HEK293T (cell line): Measurements from ENCODE around the gene HOXB6.

Experiments
- CTCF ChIA-PET: fragments of 350-600 bp; formaldehyde crosslinking; extraction: SDS; loops from one replicate; lab custom pipeline; 2021; ENCODE audit warnings: antibody characterized with exemption, inconsistent platforms; lab: Yijun Ruan, JAX
- POLR2A ChIA-PET: fragments of 350-600 bp; formaldehyde crosslinking; extraction: SDS; loops from one replicate; lab custom pipeline; 2020; ENCODE audit warnings: antibody characterized with exemption, inconsistent platforms; lab: Yijun Ruan, JAX
- DNase-seq: peaks from one replicate; pipeline ENCODE4 v3.0.0; 2012; ENCODE audit warnings: mixed read lengths; ENCODE audit errors: extremely low spot score
- ARNT ChIP-seq: fragments of 450-650 bp; IDR thresholded peaks from 2 replicates; pipeline ENCODE4 v1.6.1; 2017; ENCODE audit warnings: mild to moderate bottlenecking
- BHLHE40 ChIP-seq: fragments of 450-650 bp; IDR thresholded peaks from 2 replicates; pipeline ENCODE4 v1.6.1; 2016; ENCODE audit warnings: mild to moderate bottlenecking, moderate library complexity, borderline replicate concordance
- CTBP1 ChIP-seq: fragments of 450-650 bp; IDR thresholded peaks from 2 replicates; pipeline ENCODE4 v1.6.1; 2016; ENCODE audit warnings: borderline replicate concordance
- ELF4 ChIP-seq: fragments of 450-650 bp; IDR thresholded peaks from 2 replicates; pipeline ENCODE4 v1.6.1; 2017; ENCODE audit warnings: antibody characterized with exemption
- FOXA1 ChIP-seq: fragments of 450-650 bp; IDR thresholded peaks from 2 replicates; pipeline ENCODE4 v1.6.1; 2016; ENCODE audit warnings: mild to moderate bottlenecking
- FOXK2 ChIP-seq: fragments of 450-650 bp; IDR thresholded peaks from 2 replicates; pipeline ENCODE4 v1.6.1; 2016; ENCODE audit warnings: mild to moderate bottlenecking
- FOXM1 ChIP-seq: fragments of 450-650 bp; IDR thresholded peaks from 2 replicates; pipeline ENCODE4 v1.6.1; 2017; ENCODE audit warnings: mild to moderate bottlenecking, borderline replicate concordance
- HDGF ChIP-seq: fragments of 450-650 bp; IDR thresholded peaks from 2 replicates; pipeline ENCODE4 v1.6.1; 2017; ENCODE audit warnings: antibody characterized with exemption, borderline replicate concordance
- L3MBTL2 ChIP-seq: fragments of 450-650 bp; conservative IDR thresholded peaks from 2 replicates; pipeline ENCODE4 v1.6.1; 2016; ENCODE audit warnings: mild to moderate bottlenecking
- LEF1 ChIP-seq: fragments of 450-650 bp; IDR thresholded peaks from 2 replicates; pipeline ENCODE4 v1.6.1; 2017; ENCODE audit warnings: mild to moderate bottlenecking, borderline replicate concordance
- NFRKB ChIP-seq: fragments of 450-650 bp; IDR thresholded peaks from 2 replicates; pipeline ENCODE4 v1.6.1; 2016; ENCODE audit warnings: mild to moderate bottlenecking, moderate library complexity
- SP1 ChIP-seq: fragments of 450-650 bp; IDR thresholded peaks from 2 replicates; pipeline ENCODE4 v1.6.1; 2017
- SUZ12 ChIP-seq: fragments of 450-650 bp; IDR thresholded peaks from 2 replicates; pipeline ENCODE4 v1.6.1; 2016; ENCODE audit warnings: mild to moderate bottlenecking
- TARDBP ChIP-seq: fragments of 450-650 bp; IDR thresholded peaks from 2 replicates; pipeline ENCODE4 v1.6.1; 2016
- ZNF384 ChIP-seq: fragments of 450-650 bp; IDR thresholded peaks from 2 replicates; pipeline ENCODE4 v1.6.1; 2016
- TF ChIP-seq, protein P1 (sequence below): fragments of 450-650 bp; IDR thresholded peaks from 2 replicates; pipeline ENCODE4 v1.6.1; 2016

HOXB6 gene

DNA sequence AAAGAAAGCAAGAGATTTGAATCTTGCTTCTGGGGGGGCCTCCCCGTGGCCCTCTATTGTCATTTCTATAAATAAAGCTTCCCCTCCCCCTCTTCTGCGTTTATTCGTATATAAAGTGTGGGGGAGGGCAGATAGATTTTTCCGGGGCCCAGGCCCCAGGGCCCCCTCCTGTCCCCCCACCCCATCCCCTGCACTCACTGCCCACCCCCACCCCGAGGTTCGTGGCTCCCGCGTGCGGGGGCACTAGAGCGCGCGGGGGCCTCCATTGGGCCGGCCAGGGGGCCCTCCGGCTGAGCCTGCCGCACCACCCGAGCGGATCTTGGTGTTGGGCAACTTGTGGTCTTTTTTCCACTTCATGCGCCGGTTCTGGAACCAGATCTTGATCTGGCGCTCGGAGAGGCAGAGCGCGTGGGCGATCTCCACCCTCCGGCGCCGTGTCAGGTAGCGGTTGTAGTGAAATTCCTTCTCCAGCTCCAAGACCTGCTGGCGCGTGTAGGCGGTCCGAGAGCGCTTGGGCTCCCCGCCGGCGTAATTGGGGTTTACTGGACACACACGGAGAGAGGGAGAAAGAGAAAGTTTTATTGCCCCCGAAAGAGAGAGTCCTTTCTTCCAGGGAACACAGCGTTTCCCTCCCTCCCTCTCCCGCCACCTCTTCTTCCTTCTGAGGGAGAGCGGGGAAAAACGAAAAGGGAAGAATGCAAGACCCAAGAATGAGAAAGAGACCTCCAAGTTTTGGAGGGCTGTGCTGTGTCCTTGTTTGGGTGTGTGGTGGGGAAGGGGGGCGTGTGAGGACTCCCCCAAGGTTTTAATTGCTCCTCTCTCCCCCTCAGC lies 28.1 kb downstream of the HOXB6 start:
- POLR2A ChIA-PET = interaction anchor here (0.6 to 3.4 kb wide), 5 partner anchors 10 to 38 kb away, joined by 3 to 19 read pairs (median 4); partner anchors contain the start of genes HOXB3 and HOXB8
- CTCF ChIA-PET = no interaction called here
- no peak for DNase-seq
- TF ChIP-seq TARDBP (no peak), CTBP1 (peak; percentile 78; the same call in 1 of the 2 replicates)

DNA sequence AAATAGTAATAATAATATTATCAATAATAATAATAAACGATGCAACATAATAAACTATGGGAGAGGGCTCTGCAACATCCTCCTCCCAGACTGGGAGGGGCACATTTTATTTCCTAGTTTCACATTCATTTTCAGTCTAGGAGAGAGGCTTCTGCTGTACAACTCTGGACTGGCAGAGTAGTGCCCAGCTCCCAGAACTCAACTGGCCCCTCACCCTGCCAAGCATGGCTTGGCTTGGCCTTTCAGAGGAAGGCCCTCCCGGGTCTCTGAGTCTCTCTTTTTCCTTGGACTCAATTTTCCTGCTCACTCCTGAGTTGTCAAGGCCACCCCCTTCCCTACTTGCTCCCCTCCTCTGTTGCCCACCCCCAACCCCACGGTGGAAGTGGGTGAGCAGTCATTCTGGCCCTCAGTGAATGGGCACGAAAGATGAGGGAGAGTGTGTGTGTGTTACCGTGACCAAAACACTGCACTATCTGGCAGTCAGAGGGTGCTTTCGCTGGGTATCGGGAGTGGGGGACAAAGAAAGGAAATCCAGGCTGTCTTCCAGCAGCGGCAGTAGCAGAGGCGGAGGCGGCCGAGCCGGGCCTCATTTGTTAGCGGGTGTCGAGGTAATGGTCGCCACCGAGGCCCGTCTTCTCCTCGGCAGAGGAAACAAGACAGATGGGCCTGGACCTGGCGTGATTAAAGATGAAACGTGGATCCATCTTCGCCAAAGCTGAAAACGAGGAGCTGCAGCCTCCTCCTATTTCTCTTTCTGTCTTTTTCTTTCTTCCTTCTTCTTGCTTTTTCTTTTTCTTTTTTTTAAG lies 28.9 kb downstream of the HOXB6 start:
- TF ChIP-seq ARNT (no peak), ZNF384 (no peak), LEF1 (no peak), SUZ12 (no peak), NFRKB (no peak), HDGF (no peak), ELF4 (no peak), L3MBTL2 (no peak), FOXM1 (no peak), CTBP1 (no peak), BHLHE40 (no peak), TARDBP (no peak), FOXA1 (no peak), SP1 (no peak), FOXK2 (no peak)
- TF ChIP-seq, protein P1, sequence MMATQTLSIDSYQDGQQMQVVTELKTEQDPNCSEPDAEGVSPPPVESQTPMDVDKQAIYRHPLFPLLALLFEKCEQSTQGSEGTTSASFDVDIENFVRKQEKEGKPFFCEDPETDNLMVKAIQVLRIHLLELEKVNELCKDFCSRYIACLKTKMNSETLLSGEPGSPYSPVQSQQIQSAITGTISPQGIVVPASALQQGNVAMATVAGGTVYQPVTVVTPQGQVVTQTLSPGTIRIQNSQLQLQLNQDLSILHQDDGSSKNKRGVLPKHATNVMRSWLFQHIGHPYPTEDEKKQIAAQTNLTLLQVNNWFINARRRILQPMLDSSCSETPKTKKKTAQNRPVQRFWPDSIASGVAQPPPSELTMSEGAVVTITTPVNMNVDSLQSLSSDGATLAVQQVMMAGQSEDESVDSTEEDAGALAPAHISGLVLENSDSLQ = no peak
- DNase-seq = no peak
- POLR2A ChIA-PET = interaction anchor here (0.6 to 3.4 kb wide), 4 partner anchors 9 to 21 kb away, joined by 3 to 19 read pairs (median 4); partner anchors contain the start of gene HOXB3
- CTCF ChIA-PET = no interaction called here

DNA sequence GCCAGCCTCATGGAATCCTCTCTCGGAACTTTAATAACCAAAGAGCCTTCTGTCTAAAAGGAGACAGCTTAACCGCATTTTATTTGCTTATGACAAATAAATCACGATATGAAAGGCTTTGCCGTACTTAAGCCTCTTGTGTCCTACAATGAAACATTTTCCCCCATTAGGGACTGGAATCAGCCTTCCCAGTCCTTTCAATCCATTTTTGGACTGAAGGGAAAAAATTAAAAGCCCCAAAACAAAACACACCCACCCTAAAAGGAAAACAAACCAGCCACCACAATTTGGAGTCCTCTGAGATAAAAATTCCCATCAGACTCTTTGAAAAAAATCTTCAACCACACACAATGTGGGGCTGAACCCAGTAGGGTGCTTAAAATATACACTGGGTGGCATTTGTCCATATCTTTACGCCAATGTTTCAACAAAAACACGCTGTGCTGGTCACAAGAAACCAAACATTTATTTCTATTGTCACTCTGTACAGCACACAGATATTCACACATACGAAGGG lies 29.7 kb downstream of the HOXB6 start:
- TF ChIP-seq HDGF (no peak), ELF4 (no peak), CTBP1 (peak; percentile 94), L3MBTL2 (no peak), FOXM1 (no peak), FOXA1 (no peak), FOXK2 (no peak), TARDBP (no peak), BHLHE40 (no peak), SUZ12 (no peak), ZNF384 (no peak)
- TF ChIP-seq, protein P1 = peak; percentile 91
- POLR2A ChIA-PET = interaction anchor here (0.9 to 1.0 kb wide), 2 partner anchors 13 to 23 kb away, joined by 3 to 4 read pairs; no protein-coding TSS in a partner anchor
- CTCF ChIA-PET = interaction anchor here (0.7 to 1.2 kb wide), 2 partner anchors 76 to 1827 kb away, joined by 3 to 4 read pairs; no protein-coding TSS in a partner anchor
- DNase-seq = no peak

DNA sequence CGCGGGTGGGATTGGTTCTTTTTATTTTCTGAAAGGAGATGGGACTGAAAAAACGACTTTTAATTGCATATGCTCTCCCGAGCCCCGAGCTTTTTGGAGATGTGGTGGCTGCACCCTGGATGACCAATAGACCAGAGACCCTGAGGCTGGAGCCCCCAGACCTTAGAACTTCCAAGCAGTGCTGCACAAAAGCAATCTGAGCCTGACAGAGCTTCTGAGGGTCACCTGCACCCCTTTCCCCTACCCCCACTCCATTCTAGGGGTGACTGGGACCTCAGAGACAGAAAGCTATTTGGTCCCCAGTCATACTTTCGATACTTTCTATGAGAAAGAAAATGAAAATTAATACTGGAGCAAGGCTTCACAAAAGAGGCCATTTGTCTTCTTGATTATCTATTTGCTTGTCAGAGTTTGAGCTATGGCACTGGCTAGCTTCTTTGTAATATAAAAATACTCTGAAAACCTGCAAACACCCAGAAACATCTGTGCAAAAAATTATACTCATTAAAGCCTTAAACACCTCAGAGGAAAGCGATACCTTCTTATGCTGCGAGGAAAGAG lies 30.2 kb downstream of the HOXB6 start:
- TF ChIP-seq FOXK2 = no peak
- TF ChIP-seq NFRKB = no peak
- TF ChIP-seq SP1 = no peak
- no peak for TF ChIP-seq ARNT
- TF ChIP-seq CTBP1 = no peak
- no peak for TF ChIP-seq LEF1
- no peak for TF ChIP-seq HDGF
- TF ChIP-seq, protein P1 = no peak
- no peak for TF ChIP-seq L3MBTL2
- no peak for TF ChIP-seq ELF4
- TF ChIP-seq ZNF384 = no peak
- TF ChIP-seq FOXA1 = no peak
- CTCF ChIA-PET = interaction anchor here (0.5 to 1.2 kb wide), 4 partner anchors 13 to 1827 kb away, joined by 3 to 4 read pairs (median 3); no protein-coding TSS in a partner anchor
- POLR2A ChIA-PET = interaction anchor here (0.9 to 1.0 kb wide), 2 partner anchors 12 to 24 kb away, joined by 3 to 4 read pairs; no protein-coding TSS in a partner anchor
- no peak for DNase-seq
